Ishikawa (cell line): Measurements from ENCODE around the gene FAM174A.
A peak's percentile ranks its signal among the peaks of the same experiment; 100 is the strongest.

ENCODE experiments used
- CEBPB ChIP-seq: IDR thresholded peaks from 2 replicates; pipeline ENCODE4 v1.6.1; 2012
- CREB1 ChIP-seq: IDR thresholded peaks from 2 replicates; pipeline ENCODE4 v1.6.1; 2012; ENCODE audit warnings: low read depth
- EGR1 ChIP-seq: IDR thresholded peaks from 2 replicates; pipeline ENCODE4 v1.6.1; 2012
- EP300 ChIP-seq: IDR thresholded peaks from 2 replicates; pipeline ENCODE4 v1.6.1; 2012; ENCODE audit warnings: borderline replicate concordance
- FOXM1 ChIP-seq: IDR thresholded peaks from 2 replicates; pipeline ENCODE4 v1.6.1; 2012; ENCODE audit warnings: low read depth, borderline replicate concordance
- MAX ChIP-seq: IDR thresholded peaks from 2 replicates; pipeline ENCODE4 v1.6.1; 2012
- NFIC ChIP-seq: IDR thresholded peaks from 2 replicates; pipeline ENCODE4 v1.6.1; 2012
- RAD21 ChIP-seq: IDR thresholded peaks from 2 replicates; pipeline ENCODE4 v1.6.1; 2012; ENCODE audit warnings: low read depth
- TAF1 ChIP-seq: IDR thresholded peaks from 2 replicates; pipeline ENCODE4 v1.6.1; 2012; ENCODE audit warnings: low read depth, mild to moderate bottlenecking
- TCF12 ChIP-seq: IDR thresholded peaks from 2 replicates; pipeline ENCODE4 v1.6.1; 2012; ENCODE audit warnings: low read depth
- TEAD4 ChIP-seq: IDR thresholded peaks from 2 replicates; pipeline ENCODE4 v1.6.1; 2012
- USF1 ChIP-seq: IDR thresholded peaks from 2 replicates; pipeline ENCODE4 v1.6.1; 2012
- YY1 ChIP-seq: IDR thresholded peaks from 2 replicates; pipeline ENCODE4 v1.6.1; 2012; ENCODE audit warnings: low read depth
- ZBTB7A ChIP-seq: IDR thresholded peaks from 2 replicates; pipeline ENCODE4 v1.6.1; 2012; ENCODE audit warnings: low read depth
- TF ChIP-seq, protein P1 (sequence below): IDR thresholded peaks from 2 replicates; pipeline ENCODE4 v1.6.1; 2012; ENCODE audit warnings: low read depth, mild to moderate bottlenecking

Gene FAM174A

DNA sequence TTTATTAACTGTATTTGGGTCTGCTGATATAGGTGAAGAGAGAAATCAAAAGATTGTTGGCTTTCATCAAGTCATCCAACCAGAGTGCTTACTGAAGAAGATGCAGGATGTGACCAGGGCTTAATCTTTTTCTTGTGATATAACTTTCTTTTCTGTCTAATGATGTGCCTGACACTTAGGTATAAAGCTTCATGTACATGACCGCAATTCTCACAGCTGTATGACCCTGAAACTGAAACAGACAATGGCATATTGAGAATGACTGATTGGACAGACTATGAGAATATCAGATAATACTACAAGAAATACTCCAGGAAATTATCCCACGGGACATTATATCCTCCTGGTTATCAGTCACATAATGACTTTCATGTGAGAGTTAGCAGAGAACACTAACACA, 32.5 kb upstream of the FAM174A start:
- no peak for TF ChIP-seq CREB1
- TF ChIP-seq YY1 = no peak
- no peak for TF ChIP-seq TEAD4
- TF ChIP-seq, protein P1, sequence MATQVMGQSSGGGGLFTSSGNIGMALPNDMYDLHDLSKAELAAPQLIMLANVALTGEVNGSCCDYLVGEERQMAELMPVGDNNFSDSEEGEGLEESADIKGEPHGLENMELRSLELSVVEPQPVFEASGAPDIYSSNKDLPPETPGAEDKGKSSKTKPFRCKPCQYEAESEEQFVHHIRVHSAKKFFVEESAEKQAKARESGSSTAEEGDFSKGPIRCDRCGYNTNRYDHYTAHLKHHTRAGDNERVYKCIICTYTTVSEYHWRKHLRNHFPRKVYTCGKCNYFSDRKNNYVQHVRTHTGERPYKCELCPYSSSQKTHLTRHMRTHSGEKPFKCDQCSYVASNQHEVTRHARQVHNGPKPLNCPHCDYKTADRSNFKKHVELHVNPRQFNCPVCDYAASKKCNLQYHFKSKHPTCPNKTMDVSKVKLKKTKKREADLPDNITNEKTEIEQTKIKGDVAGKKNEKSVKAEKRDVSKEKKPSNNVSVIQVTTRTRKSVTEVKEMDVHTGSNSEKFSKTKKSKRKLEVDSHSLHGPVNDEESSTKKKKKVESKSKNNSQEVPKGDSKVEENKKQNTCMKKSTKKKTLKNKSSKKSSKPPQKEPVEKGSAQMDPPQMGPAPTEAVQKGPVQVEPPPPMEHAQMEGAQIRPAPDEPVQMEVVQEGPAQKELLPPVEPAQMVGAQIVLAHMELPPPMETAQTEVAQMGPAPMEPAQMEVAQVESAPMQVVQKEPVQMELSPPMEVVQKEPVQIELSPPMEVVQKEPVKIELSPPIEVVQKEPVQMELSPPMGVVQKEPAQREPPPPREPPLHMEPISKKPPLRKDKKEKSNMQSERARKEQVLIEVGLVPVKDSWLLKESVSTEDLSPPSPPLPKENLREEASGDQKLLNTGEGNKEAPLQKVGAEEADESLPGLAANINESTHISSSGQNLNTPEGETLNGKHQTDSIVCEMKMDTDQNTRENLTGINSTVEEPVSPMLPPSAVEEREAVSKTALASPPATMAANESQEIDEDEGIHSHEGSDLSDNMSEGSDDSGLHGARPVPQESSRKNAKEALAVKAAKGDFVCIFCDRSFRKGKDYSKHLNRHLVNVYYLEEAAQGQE = no peak
- no peak for TF ChIP-seq TAF1
- no peak for TF ChIP-seq EGR1
- no peak for TF ChIP-seq ZBTB7A
- no peak for TF ChIP-seq MAX
- TF ChIP-seq NFIC = no peak
- TF ChIP-seq CEBPB = no peak
- TF ChIP-seq FOXM1 = no peak
- no peak for TF ChIP-seq USF1
- no peak for TF ChIP-seq TCF12
- no peak for TF ChIP-seq EP300
- TF ChIP-seq RAD21 = no peak

DNA sequence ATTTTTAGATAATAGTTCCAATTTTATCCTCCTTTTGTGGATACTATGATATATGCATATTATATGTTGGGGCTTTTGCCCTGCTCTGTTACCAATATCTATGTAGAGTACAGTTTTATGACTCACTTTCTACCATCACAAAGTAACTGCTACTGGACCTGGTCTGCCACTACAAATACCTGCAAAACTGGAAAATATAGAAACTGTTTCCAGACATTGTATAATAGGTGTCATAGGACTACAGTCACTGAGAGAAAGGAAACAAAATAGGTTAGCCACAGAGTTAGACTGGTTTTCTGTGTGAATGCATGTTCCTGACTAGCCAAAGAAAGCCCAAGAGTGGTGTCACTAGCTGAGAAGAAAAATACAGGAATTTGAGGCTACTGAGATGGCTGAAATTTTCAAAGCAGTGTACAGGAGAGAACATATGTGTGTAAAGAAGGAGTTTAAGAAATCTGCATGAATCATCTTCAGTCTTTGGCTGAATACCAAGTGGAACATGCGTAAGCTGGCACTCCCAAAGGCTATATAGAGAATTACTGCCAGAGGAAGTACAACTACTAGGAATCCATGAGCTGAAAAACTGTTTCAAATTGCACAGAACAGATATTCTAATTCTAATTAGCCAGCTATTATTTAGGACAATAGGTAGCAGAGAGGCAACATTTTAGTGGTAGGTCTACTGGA, 29.0 kb upstream of the FAM174A start:
- TF ChIP-seq EP300 = no peak
- 0 out of 2 replicates have a peak, but pooled peaks have one; percentile 19 for TF ChIP-seq NFIC
- no peak for TF ChIP-seq CEBPB

GRCh38 chr5:100516285-100516684, 18.9 kb upstream of the FAM174A start:
- TF ChIP-seq CREB1 (no peak), NFIC (no peak), CEBPB (no peak), RAD21 (no peak), TCF12 (no peak), EP300 (no peak), ZBTB7A (no peak), TEAD4 (no peak), TAF1 (no peak), MAX (no peak)

GRCh38 chr5:100517301-100517974, 17.7 kb upstream of the FAM174A start:
- no peak for TF ChIP-seq CREB1
- TF ChIP-seq NFIC = peak; percentile 82
- peak; percentile 8; the same call in 1 of the 2 replicates for TF ChIP-seq RAD21
- TF ChIP-seq TEAD4 = no peak
- peak; percentile 7; the same call in 1 of the 2 replicates for TF ChIP-seq USF1

- TF ChIP-seq NFIC (no peak), TCF12 (no peak), CEBPB (no peak), USF1 (no peak), MAX (no peak), ZBTB7A (no peak), EP300 (no peak), CREB1 (no peak), TEAD4 (no peak), TAF1 (no peak), RAD21 (no peak), FOXM1 (no peak), EGR1 (no peak), YY1 (no peak)
- TF ChIP-seq, protein P1 = no peak
Measured at GRCh38 chr5:100518377-100518776, 16.8 kb upstream of the FAM174A start.
